Epithelial cell of esophagus (primary cell): ENCODE results near the gene ZCCHC8.
A peak's percentile ranks its signal among the peaks of the same experiment; 100 is the strongest.
"Not testable (repeated sequence)": the region's sequence is repeated elsewhere in the genome, so short reads cannot be mapped to it uniquely, and the experiment has no call there.

Source experiments
- DNase-seq: peaks from one replicate; pipeline ENCODE4 v3.0.0; 2010; ENCODE audit warnings: low read depth
- H3K4me3 ChIP-seq: 2 replicates; pipeline ENCODE4 v1.5.1; 2011; ENCODE audit warnings: mild to moderate bottlenecking, low read length, control low read depth
- CTCF ChIP-seq: IDR thresholded peaks from 2 replicates; pipeline ENCODE4 v1.5.1; 2011; ENCODE audit warnings: low read depth, mild to moderate bottlenecking, low read length, control low read depth, inconsistent platforms; ENCODE audit not compliant: insufficient read depth; ENCODE audit errors: missing control alignments

ZCCHC8 gene

DNA sequence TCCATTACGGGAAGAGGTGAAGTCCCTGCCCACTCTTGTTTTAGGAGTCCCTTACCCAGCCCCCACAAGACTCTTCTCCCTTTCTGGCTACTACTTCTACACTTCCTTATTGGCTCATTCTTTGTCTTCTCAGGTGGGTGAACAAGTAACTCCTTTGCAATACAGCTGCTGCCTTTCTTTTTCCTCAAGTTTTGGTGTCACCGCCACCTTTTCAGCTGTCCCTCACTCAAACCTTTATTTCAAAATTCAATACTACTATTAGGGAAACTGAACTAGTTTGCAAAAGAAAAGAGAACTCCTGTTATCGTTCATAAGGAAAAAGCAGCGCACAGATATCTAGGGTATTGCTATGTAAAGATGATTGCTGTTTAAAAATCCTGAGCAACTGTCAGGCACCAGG, 19.9 kb upstream of the ZCCHC8 start:
- H3K4me3 ChIP-seq = no peak overlapping the region
- DNase-seq = no peak
- no peak for TF ChIP-seq CTCF

- no peak for DNase-seq
- no peak overlapping the region for H3K4me3 ChIP-seq
- no peak for TF ChIP-seq CTCF
Observed at GRCh38 chr12:122519418-122519817, 18.7 kb upstream of the ZCCHC8 start.

DNA sequence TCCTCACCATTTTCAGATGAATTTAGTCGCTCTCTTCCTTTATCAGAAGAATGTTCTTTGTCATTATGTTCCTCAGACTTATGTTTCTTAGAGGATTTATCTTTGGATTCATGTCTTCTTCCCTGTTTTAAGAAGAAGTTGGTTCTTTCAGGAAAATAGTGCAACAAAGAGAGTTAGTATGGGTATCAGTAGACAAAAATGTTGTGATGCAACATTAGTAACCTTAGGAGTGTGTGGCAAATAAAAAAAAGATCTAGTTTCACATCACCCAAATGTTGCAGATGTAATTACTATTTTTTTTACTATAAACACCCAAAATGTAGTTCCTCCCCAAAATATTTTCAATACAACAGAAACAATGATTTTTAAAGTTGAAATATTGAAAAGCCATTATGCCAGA, 18.2 kb upstream of the ZCCHC8 start:
- no peak for DNase-seq
- TF ChIP-seq CTCF = no peak

DNA sequence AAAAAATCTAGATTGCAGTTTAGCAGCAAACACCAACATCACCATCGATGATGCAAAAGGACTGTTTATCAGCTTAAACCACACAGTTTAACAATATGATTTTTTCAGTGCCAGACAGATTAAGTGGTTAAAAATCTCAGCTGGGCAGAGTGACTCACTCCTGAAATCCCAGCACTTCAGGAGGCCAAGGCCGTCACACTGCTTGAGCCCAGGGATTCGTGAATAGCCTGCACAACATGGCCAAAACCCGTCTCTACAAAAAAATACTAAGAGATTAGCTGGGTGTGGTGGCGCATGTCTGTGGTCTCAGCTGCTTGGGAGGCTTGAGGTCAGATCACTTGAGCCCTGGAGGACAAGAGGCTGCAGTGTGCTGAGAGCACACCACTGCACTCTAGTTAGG, 17.1 kb upstream of the ZCCHC8 start:
- no peak for TF ChIP-seq CTCF

More for the DNA sequence above, 18.2 kb upstream of the ZCCHC8 start:
- H3K4me3 ChIP-seq = no peak overlapping the region

GRCh38 chr12:122516544-122517361, 16.0 kb upstream of the ZCCHC8 start:
- no peak for TF ChIP-seq CTCF
- DNase-seq = no peak
- H3K4me3 ChIP-seq = no peak overlapping the region

More for the DNA sequence above, 17.1 kb upstream of the ZCCHC8 start:
- DNase-seq = peak; percentile 55
- H3K4me3 ChIP-seq = no peak overlapping the region

- TF ChIP-seq CTCF = no peak
- DNase-seq = no peak
- H3K4me3 ChIP-seq = no peak overlapping the region
Observed at GRCh38 chr12:122515275-122515674, 14.5 kb upstream of the ZCCHC8 start.

DNA sequence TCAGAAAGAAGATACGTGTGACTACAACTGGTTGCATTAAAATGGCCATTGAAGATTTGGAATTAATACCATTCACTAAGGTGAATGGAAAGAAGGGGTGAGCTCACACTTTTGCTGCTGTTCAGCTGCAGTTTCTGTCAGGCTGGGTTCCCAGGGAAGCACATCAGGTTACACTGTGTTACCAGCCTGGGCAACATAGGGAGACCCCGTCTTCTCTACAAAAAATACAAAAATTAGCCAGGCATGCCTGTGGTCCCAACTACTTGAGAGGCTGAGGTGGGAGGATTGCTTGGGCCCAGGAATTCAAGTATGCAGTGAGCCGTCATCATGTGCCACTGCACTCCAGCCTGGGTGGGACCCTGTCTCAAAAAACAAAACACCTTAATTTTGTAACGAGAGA, 12.9 kb upstream of the ZCCHC8 start:
- no peak for TF ChIP-seq CTCF
- no peak overlapping the region for H3K4me3 ChIP-seq
- DNase-seq = no peak

DNA sequence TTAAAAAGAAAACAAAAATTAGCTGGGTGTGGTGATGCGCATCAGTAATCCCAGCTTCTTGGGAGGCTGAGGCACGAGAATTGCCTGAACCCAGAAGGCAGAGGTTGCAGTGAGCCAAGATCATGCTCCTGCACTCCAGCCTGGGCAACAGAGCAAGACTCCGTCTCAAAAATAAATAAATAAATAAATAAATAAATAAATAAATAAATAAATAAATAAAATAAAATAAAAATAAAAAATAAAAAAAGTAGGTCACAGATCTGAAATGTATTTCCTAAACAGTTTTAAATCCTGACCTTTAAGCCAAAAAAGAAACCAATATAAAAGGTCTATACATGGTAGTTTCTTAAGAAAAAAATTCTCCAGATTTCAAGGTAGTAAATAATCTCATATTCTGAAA, 12.3 kb upstream of the ZCCHC8 start:
- not testable (repeated sequence) for DNase-seq, H3K4me3 ChIP-seq
